Neural progenitor cell (in vitro differentiated cells): ENCODE results near the gene SYT17. TPM values are rescaled to one million over a fixed set of nuclear protein-coding genes. Genes with fewer than 3 reads are reported as not detected.
A peak's percentile ranks its signal among the peaks of the same experiment; 100 is the strongest.

Experiments used
- DNase-seq: peaks from one replicate; pipeline ENCODE4 v3.0.0-alpha.2; 2016; ENCODE audit warnings: low spot score
- H2AFZ ChIP-seq: fragments of 200-600 bp; sonication (generic); replicated peaks from 2 replicates; pipeline ENCODE4 v1.6.1; 2016; ENCODE audit warnings: antibody characterized with exemption
- H3F3A ChIP-seq: fragments of 200-600 bp; sonication (generic); 2 replicates; pipeline ENCODE4 v1.6.1; 2016; ENCODE audit warnings: antibody characterized with exemption, low read depth
- H3K27ac ChIP-seq: fragments of 200-600 bp; sonication (generic); 2 replicates; pipeline ENCODE4 v1.5.1; 2016; ENCODE audit warnings: mild to moderate bottlenecking
- H3K27me3 ChIP-seq: fragments of 200-600 bp; sonication (generic); 2 replicates; pipeline ENCODE4 v1.6.1; 2016; ENCODE audit warnings: mild to moderate bottlenecking, moderate library complexity
- H3K36me3 ChIP-seq: fragments of 200-600 bp; sonication (generic); 2 replicates; pipeline ENCODE4 v1.5.1; 2016
- H3K4me1 ChIP-seq: fragments of 200-600 bp; sonication (generic); 2 replicates; pipeline ENCODE4 v1.6.1; 2016; ENCODE audit warnings: mixed run types
- H3K4me2 ChIP-seq: fragments of 200-600 bp; sonication (generic); 2 replicates; pipeline ENCODE4 v1.6.1; 2016
- H3K4me3 ChIP-seq: fragments of 200-600 bp; sonication (generic); 2 replicates; pipeline ENCODE4 v1.5.1; 2016
- H3K79me2 ChIP-seq: fragments of 200-600 bp; sonication (generic); 2 replicates; pipeline ENCODE4 v1.6.1; 2016; ENCODE audit warnings: low read depth
- H3K9ac ChIP-seq: fragments of 200-600 bp; sonication (generic); 2 replicates; pipeline ENCODE4 v1.6.1; 2016
- H3K9me3 ChIP-seq: fragments of 200-600 bp; sonication (generic); 2 replicates; pipeline ENCODE4 v1.5.1; 2016; ENCODE audit warnings: low read depth
- H4K20me1 ChIP-seq: fragments of 200-600 bp; sonication (generic); 2 replicates; pipeline ENCODE4 v1.6.1; 2016; ENCODE audit warnings: low read depth
- H3K27ac Mint-ChIP-seq: 3 replicates; pipeline ENCODE4 v1.8.0; 2021; ENCODE audit warnings: mixed read lengths
- H3K27me3 Mint-ChIP-seq: 2 replicates; pipeline ENCODE4 v1.8.0; 2022; ENCODE audit warnings: low read depth, mild to moderate bottlenecking, inconsistent platforms, moderate library complexity, mixed read lengths; ENCODE audit not compliant: insufficient read depth
- H3K36me3 Mint-ChIP-seq: 3 replicates; pipeline ENCODE4 v1.8.0; 2021; ENCODE audit warnings: mixed read lengths
- H3K4me1 Mint-ChIP-seq: 3 replicates; pipeline ENCODE4 v1.8.0; 2021; ENCODE audit warnings: mixed read lengths
- H3K4me3 Mint-ChIP-seq: 3 replicates; pipeline ENCODE4 v1.8.0; 2021; ENCODE audit warnings: mild to moderate bottlenecking, moderate library complexity, mixed read lengths
- H3K9me3 Mint-ChIP-seq: 3 replicates; pipeline ENCODE4 v1.8.0; 2020; ENCODE audit warnings: mixed read lengths
- EZH2 ChIP-seq: fragments of 200-600 bp; sonication (generic); IDR thresholded peaks from 2 replicates; pipeline ENCODE4 v1.6.1; 2017; ENCODE audit warnings: antibody characterized with exemption, mild to moderate bottlenecking, moderate library complexity
- EZH2phosphoT487 ChIP-seq: fragments of 200-600 bp; sonication (generic); IDR thresholded peaks from 2 replicates; pipeline ENCODE4 v1.6.1; 2017; ENCODE audit warnings: antibody characterized with exemption
- total RNA-seq: library from RNA; depleted of rRNA; stranded (reverse); fragments of >200 nt; gene quantifications from 2 replicates; pipeline ENCODE4 v1.2.3, GENCODE V29; 2015; ENCODE audit warnings: low replicate concordance
- TF ChIP-seq, protein P1 (sequence below): fragments of 200-600 bp; sonication (generic); IDR thresholded peaks from 2 replicates; pipeline ENCODE4 v1.5.1; 2017; ENCODE audit warnings: antibody characterized with exemption, mild to moderate bottlenecking

SYT17 gene
- total RNA-seq, 1 donor from 2014 or later, result 7.2 TPM

DNA sequence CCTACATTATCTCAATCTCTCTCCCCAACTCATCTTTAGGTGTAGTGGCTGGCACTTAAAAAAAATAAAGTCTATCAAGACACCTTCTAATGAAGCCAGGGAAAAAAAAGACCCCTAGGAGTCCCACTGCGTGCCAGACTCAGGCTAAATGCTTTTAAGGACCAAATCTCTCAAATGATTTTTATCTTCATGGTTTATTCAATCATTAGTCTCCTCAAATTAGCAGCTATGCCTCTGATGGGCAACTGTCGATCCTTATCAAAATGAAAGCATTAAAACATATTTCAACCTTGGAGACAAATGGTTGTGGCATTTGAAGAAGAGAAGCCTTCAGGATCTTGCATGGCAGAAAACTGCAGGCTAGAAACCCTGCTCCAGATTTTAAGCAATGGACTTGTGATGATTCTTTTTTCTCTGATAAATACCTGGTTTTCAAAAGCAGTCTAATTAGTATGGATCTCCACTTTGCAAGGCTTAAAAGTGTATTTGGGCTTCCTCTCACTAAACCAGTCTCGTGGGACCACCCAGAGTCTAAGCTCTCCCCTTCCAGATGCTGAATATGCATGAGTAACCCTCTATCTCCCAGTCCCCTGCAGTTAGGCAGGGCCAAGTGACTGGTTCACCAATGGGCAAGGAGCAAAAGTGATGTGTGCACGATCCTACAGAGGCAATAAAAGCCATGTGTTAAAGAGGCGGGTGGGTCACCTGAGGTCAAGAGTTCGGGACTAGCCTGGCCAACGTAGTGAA is 39.4 kb upstream of the SYT17 start:
- H3K27ac ChIP-seq, result no peak overlapping the region

DNA sequence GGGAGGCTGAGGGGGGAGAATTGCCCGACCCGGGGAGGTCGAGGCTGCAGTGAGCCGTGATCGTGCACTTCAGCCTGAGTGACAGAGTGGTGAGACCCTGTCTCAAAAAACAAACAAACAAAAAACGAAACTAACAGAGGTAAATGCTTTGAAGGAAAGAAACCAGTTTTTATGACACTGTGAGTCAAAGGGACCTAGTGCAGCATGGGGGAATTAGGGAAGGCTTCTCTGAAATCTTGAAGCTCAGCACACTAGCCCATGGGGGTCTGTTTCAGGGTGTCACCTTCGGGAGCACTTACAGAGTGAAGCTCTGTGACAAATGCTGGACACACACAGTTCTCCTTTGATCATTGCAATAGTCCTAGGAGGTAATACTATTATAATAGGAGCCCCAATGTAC is 37.7 kb upstream of the SYT17 start:
- Histone ChIP-seq H3K27ac (no peak overlapping the region), H3K4me2 (no peak overlapping the region), H3K4me3 (no peak overlapping the region), H3K27me3 (no peaks in the 10 kb centered on the region), H3K79me2 (no peaks in the 10 kb centered on the region), H4K20me1 (no peaks in the 10 kb centered on the region), H2AFZ (no peak overlapping the region), H3K9me3 (no peaks in the 10 kb centered on the region), H3K4me1 (no peaks in the 10 kb centered on the region), H3K36me3 (no peaks in the 10 kb centered on the region), H3K9ac (no peak overlapping the region), H3F3A (no peaks in the 10 kb centered on the region)
- no peak for TF ChIP-seq EZH2
- H3K27me3 Mint-ChIP-seq, result peaks cover 4% of the 10 kb centered on the region
- H3K27ac Mint-ChIP-seq, result peak overlapping the region; percentile 46
- no peak for DNase-seq
- H3K4me3 Mint-ChIP-seq, result no peak overlapping the region
- H3K4me1 Mint-ChIP-seq, result peaks cover 40% of the 10 kb centered on the region
- H3K9me3 Mint-ChIP-seq, result peaks cover 6% of the 10 kb centered on the region
- no peaks in the 10 kb centered on the region for H3K36me3 Mint-ChIP-seq

More for the DNA sequence above, 39.4 kb upstream of the SYT17 start:
- peaks cover 38% of the 10 kb centered on the region for H3K4me1 Mint-ChIP-seq
- Histone ChIP-seq H3K4me1 (no peaks in the 10 kb centered on the region), H3K79me2 (no peaks in the 10 kb centered on the region), H2AFZ (no peak overlapping the region), H3K36me3 (no peaks in the 10 kb centered on the region), H4K20me1 (no peaks in the 10 kb centered on the region), H3K4me2 (no peak overlapping the region), H3K4me3 (no peak overlapping the region), H3F3A (no peaks in the 10 kb centered on the region), H3K9me3 (no peaks in the 10 kb centered on the region), H3K27me3 (no peaks in the 10 kb centered on the region), H3K9ac (no peak overlapping the region)
- peaks cover 4% of the 10 kb centered on the region for H3K27me3 Mint-ChIP-seq
- no peak for DNase-seq
- H3K27ac Mint-ChIP-seq, result no peak overlapping the region
- no peak for TF ChIP-seq EZH2phosphoT487
- TF ChIP-seq, protein P1, sequence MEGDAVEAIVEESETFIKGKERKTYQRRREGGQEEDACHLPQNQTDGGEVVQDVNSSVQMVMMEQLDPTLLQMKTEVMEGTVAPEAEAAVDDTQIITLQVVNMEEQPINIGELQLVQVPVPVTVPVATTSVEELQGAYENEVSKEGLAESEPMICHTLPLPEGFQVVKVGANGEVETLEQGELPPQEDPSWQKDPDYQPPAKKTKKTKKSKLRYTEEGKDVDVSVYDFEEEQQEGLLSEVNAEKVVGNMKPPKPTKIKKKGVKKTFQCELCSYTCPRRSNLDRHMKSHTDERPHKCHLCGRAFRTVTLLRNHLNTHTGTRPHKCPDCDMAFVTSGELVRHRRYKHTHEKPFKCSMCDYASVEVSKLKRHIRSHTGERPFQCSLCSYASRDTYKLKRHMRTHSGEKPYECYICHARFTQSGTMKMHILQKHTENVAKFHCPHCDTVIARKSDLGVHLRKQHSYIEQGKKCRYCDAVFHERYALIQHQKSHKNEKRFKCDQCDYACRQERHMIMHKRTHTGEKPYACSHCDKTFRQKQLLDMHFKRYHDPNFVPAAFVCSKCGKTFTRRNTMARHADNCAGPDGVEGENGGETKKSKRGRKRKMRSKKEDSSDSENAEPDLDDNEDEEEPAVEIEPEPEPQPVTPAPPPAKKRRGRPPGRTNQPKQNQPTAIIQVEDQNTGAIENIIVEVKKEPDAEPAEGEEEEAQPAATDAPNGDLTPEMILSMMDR, result no peak
- peaks cover 10% of the 10 kb centered on the region for H3K9me3 Mint-ChIP-seq
- no peak overlapping the region for H3K4me3 Mint-ChIP-seq
- H3K36me3 Mint-ChIP-seq, result no peaks in the 10 kb centered on the region

DNA sequence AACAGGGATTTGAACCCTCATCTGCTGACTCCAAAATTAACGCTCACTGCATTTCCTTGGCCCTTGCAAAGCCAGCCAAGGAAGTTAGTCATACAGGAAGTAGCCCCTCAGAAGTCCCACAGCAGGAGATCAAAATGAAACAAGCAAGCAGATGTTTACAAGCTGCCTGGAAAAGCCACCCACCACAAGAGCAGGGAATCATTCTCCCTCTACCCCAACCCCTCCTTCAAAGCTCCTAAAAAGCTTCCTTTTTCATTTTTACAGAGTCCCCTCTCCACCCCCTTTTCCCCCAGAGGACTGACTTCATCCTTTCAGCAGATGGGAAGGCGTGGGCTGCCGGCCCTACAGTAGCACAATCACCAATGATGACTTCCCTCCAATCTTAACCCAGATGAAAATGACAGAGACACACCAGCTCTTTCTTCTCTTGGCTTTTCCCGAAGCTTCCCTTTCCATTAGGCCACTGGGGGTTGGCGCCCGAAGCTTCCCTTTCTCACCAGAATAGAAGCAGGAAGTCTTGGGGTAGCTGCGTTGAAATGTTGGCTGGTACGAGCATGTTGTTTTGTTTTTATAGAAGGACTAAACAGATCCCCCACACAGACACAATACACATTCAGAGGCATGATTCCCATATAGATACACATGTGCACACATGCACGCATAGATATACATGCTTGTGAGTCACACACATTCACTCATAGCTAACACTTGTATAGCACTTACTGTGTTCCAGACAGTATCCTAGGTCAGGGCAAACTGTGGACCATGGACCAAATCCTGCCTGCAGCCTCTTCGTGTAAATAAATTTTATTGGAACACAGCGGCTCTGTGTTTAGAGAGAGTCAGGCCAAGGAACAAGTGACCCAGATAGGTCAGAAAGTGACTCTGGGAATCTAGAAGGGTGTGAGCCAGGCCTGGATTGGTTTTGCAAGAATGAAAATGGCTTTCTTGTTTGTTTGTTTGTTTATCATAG is 36.9 kb upstream of the SYT17 start:
- peaks cover 4% of the 10 kb centered on the region for H3K27me3 Mint-ChIP-seq
- no peak overlapping the region for H3K4me3 Mint-ChIP-seq
- TF ChIP-seq EZH2phosphoT487 (no peak), EZH2 (no peak)
- TF ChIP-seq, protein P1, result no peak
- H3K36me3 Mint-ChIP-seq, result no peaks in the 10 kb centered on the region
- Histone ChIP-seq H3F3A (no peaks in the 10 kb centered on the region), H3K4me3 (no peak overlapping the region), H3K4me2 (no peak overlapping the region), H4K20me1 (no peaks in the 10 kb centered on the region), H2AFZ (no peak overlapping the region), H3K9ac (no peak overlapping the region), H3K27me3 (no peaks in the 10 kb centered on the region), H3K36me3 (no peaks in the 10 kb centered on the region), H3K79me2 (no peaks in the 10 kb centered on the region), H3K27ac (no peak overlapping the region), H3K4me1 (peaks cover 6% of the 10 kb centered on the region), H3K9me3 (no peaks in the 10 kb centered on the region)
- H3K27ac Mint-ChIP-seq, result peak overlapping the region; percentile 42
- H3K4me1 Mint-ChIP-seq, result peaks cover 46% of the 10 kb centered on the region
- no peak for DNase-seq
- peaks cover 6% of the 10 kb centered on the region for H3K9me3 Mint-ChIP-seq
